Heart left ventricle (tissue), 13 donors: ENCODE measurements around the gene CNTN4.

Source experiments
- POLR2A ChIP-seq, 2 donors: fragments of 450-650 bp; IDR thresholded peaks; one replicate each; pipeline ENCODE4 v1.6.1; 2017; ENCODE audit warnings: antibody characterized with exemption in 2 of 2, mild to moderate bottlenecking in 2 of 2, moderate library complexity in 2 of 2
- TF ChIP-seq, protein P1 (sequence below), 12 donors: fragments of 200-600 bp; sonication (generic) in 4 of 12; IDR thresholded peaks; one replicate each; pipeline versions ENCODE4 v1.5.0 to v1.8.0; 2018 to 2022; ENCODE audit warnings: antibody characterized with exemption in 12 of 12, mild to moderate bottlenecking in 5 of 12
- donor health status: ischemic (EF 13 %, LVEDD 7.1; RV severe dilation, severe dysfunction).
- donor health status: DM: no; HTN: yes; CAD: no.
- donor health status: DM: no; HTN: no; CAD: no.
- donor health status: ischemic (EF 25% LVEDD 6.9; RV normal size, moderate dysfunction).
- donor health status: ischemic (EF 25% LVEDD 5.7; RV mildly dilated, moderate dysfunction).
- donor health status: ischemic (EF 35%, LVEDD 5.7; RV mildly dilated, moderate dysfunction).
- donor health status: nonischemic (EF 11% LVEDD 7.7; RV severe dilation, severe dysfunction).
- donor health status: DM: yes; HTN: yes; CAD: no.
- donor health status: PGD.
- donor health status: ischemic (EF 29% LVEDD 5.4; RV normal size, mild dysfunction).
- donor health status: nonischemic (EF 23%, LVEDD 6.1; RV moderate dilation, normal function).

DNA sequence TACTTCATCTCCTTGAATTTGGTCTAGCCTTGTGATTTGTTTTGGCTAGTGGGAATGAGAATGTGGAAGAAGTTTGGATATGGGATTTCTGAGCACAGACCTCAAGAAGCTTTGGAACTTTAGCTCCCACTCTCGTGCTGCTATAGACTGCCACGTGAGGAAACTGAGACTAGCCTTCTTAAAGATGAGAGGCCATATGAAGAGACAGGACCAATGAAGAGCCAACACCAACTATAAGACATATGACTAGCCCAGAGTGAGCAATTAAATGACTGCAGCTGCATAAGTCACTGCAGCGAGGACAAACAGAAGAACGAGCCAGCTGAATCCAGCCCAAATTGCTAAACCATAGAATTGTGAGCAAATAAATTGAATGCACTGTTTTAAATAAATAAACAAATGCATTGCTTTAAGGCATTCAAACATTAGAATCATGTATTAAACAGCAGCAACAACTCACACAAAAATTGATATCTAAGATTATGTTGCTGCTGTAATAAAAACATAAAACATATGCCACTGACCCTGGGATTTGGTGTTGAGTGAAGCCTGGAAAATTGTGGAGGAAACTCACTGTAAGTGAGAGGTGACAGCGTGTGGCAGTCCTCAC, 15.7 kb upstream of the CNTN4 start:
- TF ChIP-seq, protein P1, sequence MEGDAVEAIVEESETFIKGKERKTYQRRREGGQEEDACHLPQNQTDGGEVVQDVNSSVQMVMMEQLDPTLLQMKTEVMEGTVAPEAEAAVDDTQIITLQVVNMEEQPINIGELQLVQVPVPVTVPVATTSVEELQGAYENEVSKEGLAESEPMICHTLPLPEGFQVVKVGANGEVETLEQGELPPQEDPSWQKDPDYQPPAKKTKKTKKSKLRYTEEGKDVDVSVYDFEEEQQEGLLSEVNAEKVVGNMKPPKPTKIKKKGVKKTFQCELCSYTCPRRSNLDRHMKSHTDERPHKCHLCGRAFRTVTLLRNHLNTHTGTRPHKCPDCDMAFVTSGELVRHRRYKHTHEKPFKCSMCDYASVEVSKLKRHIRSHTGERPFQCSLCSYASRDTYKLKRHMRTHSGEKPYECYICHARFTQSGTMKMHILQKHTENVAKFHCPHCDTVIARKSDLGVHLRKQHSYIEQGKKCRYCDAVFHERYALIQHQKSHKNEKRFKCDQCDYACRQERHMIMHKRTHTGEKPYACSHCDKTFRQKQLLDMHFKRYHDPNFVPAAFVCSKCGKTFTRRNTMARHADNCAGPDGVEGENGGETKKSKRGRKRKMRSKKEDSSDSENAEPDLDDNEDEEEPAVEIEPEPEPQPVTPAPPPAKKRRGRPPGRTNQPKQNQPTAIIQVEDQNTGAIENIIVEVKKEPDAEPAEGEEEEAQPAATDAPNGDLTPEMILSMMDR (IDR thresholded peaks at IDR 0.05), result no peak
- no peak for TF ChIP-seq POLR2A (IDR thresholded peaks at IDR 0.05)
